Mesenchymal stem cell (in vitro differentiated cells and primary cell): ENCODE measurements around the gene RABL2B.

Experiments
- DNase-seq: peaks from one replicate; pipeline ENCODE4 v3.0.0-alpha.2; 2013
- H2AFZ ChIP-seq: one replicate; pipeline ENCODE4 v1.6.1; 2013; ENCODE audit warnings: low read depth, mild to moderate bottlenecking, control low read depth, inconsistent platforms, low read length, moderate library complexity
- H2AK5ac ChIP-seq: 2 replicates; pipeline ENCODE4 v1.6.1; 2013; ENCODE audit warnings: low read length, moderate library complexity, mild to moderate bottlenecking, inconsistent platforms; ENCODE audit not compliant: severe bottlenecking
- H2BK120ac ChIP-seq: one replicate; pipeline ENCODE4 v1.6.1; 2013; ENCODE audit warnings: low read depth, mild to moderate bottlenecking, inconsistent platforms, low read length, moderate library complexity
- H2BK12ac ChIP-seq, 2 experiments: one replicate each; pipeline ENCODE4 v1.6.1; 2013; ENCODE audit warnings: inconsistent platforms in 2 of 2, low read length in 2 of 2, mild to moderate bottlenecking in 2 of 2, moderate library complexity in 2 of 2, control low read depth in 1 of 2
- H2BK15ac ChIP-seq: one replicate; pipeline ENCODE4 v1.6.1; 2013; ENCODE audit warnings: mild to moderate bottlenecking, low read depth, inconsistent platforms; ENCODE audit not compliant: poor library complexity, severe bottlenecking
- H2BK5ac ChIP-seq: 2 replicates; pipeline ENCODE4 v1.6.1; 2013; ENCODE audit warnings: low read depth, mild to moderate bottlenecking, low read length, control low read depth, inconsistent platforms; ENCODE audit not compliant: poor library complexity, severe bottlenecking
- H3K14ac ChIP-seq, 2 experiments: one replicate each; pipeline ENCODE4 v1.6.1; 2013; ENCODE audit warnings: inconsistent platforms in 2 of 2, low read length in 2 of 2, control low read depth in 1 of 2, mild to moderate bottlenecking in 1 of 2, moderate library complexity in 1 of 2
- H3K18ac ChIP-seq, 2 experiments: one replicate each; pipeline ENCODE4 v1.6.1; 2013; ENCODE audit warnings: inconsistent platforms in 2 of 2, low read length in 2 of 2, control low read depth in 1 of 2, low read depth in 1 of 2, mild to moderate bottlenecking in 1 of 2
- H3K23ac ChIP-seq, 2 experiments: one replicate each; pipeline ENCODE4 v1.6.1; 2013; ENCODE audit warnings: inconsistent platforms in 2 of 2, low read length in 2 of 2, mild to moderate bottlenecking in 2 of 2, moderate library complexity in 2 of 2, control low read depth in 1 of 2
- H3K27ac ChIP-seq: 2 replicates; pipeline ENCODE4 v1.5.1; 2013; ENCODE audit warnings: mild to moderate bottlenecking, moderate library complexity, low read length, control low read depth, inconsistent platforms; ENCODE audit not compliant: poor library complexity, severe bottlenecking
- H3K27me3 ChIP-seq, 2 experiments: 2 replicates each; pipeline versions ENCODE4 v1.6.1 to v1.7.0; 2013; ENCODE audit warnings: low read length in 2 of 2, mild to moderate bottlenecking in 2 of 2, moderate library complexity in 2 of 2, control low read depth in 1 of 2, inconsistent platforms in 1 of 2; ENCODE audit not compliant: control insufficient read depth in 1 of 2, insufficient read depth in 1 of 2
- H3K36me3 ChIP-seq, 2 experiments: 2 replicates each; pipeline versions ENCODE4 v1.6.1 to v1.7.0; 2013; ENCODE audit warnings: low read length in 2 of 2, control low read depth in 1 of 2, inconsistent platforms in 1 of 2, low read depth in 1 of 2, mild to moderate bottlenecking in 1 of 2; ENCODE audit not compliant: insufficient read depth in 2 of 2, control insufficient read depth in 1 of 2
- H3K4ac ChIP-seq, 2 experiments: one replicate each; pipeline ENCODE4 v1.6.1; 2013; ENCODE audit warnings: inconsistent platforms in 2 of 2, low read length in 2 of 2, mild to moderate bottlenecking in 2 of 2, moderate library complexity in 2 of 2, control low read depth in 1 of 2, low read depth in 1 of 2
- H3K4me1 ChIP-seq: 2 replicates; pipeline ENCODE4 v1.6.1; 2013; ENCODE audit warnings: low read depth, low read length, control low read depth; ENCODE audit not compliant: control insufficient read depth, insufficient read depth
- H3K4me2 ChIP-seq: 2 replicates; pipeline ENCODE4 v1.6.1; 2013; ENCODE audit warnings: low read length, mild to moderate bottlenecking, inconsistent platforms; ENCODE audit not compliant: poor library complexity, severe bottlenecking
- H3K4me3 ChIP-seq, 2 experiments: 2 replicates each; pipeline versions ENCODE4 v1.5.1 to v1.7.0; 2013; ENCODE audit warnings: low read length in 2 of 2, mild to moderate bottlenecking in 2 of 2, control low read depth in 1 of 2, low read depth in 1 of 2; ENCODE audit not compliant: insufficient read depth in 1 of 2
- H3K79me1 ChIP-seq: replicated peaks from 2 replicates; pipeline ENCODE4 v1.6.1; 2013; ENCODE audit warnings: mild to moderate bottlenecking, control low read depth, low read length, inconsistent platforms; ENCODE audit not compliant: poor library complexity, severe bottlenecking
- H3K9ac ChIP-seq: 2 replicates; pipeline ENCODE4 v1.7.0; 2013; ENCODE audit warnings: mild to moderate bottlenecking, low read length, moderate library complexity
- H3K9me3 ChIP-seq: 2 replicates; pipeline ENCODE4 v1.7.0; 2013; ENCODE audit warnings: mild to moderate bottlenecking, low read length; ENCODE audit not compliant: control insufficient read depth
- H4K8ac ChIP-seq: one replicate; pipeline ENCODE4 v1.6.1; 2013; ENCODE audit warnings: inconsistent platforms, mild to moderate bottlenecking, low read length, moderate library complexity
- H4K91ac ChIP-seq: one replicate; pipeline ENCODE4 v1.6.1; 2013; ENCODE audit warnings: mild to moderate bottlenecking, low read length, inconsistent platforms
- WGBS: methylation state at CpG from one replicate; pipeline ENCODE4 v1.1.7; 2013; ENCODE audit warnings: mixed read lengths; 5-methylcytosine and 5-hydroxymethylcytosine counted together

The RABL2B gene

DNA sequence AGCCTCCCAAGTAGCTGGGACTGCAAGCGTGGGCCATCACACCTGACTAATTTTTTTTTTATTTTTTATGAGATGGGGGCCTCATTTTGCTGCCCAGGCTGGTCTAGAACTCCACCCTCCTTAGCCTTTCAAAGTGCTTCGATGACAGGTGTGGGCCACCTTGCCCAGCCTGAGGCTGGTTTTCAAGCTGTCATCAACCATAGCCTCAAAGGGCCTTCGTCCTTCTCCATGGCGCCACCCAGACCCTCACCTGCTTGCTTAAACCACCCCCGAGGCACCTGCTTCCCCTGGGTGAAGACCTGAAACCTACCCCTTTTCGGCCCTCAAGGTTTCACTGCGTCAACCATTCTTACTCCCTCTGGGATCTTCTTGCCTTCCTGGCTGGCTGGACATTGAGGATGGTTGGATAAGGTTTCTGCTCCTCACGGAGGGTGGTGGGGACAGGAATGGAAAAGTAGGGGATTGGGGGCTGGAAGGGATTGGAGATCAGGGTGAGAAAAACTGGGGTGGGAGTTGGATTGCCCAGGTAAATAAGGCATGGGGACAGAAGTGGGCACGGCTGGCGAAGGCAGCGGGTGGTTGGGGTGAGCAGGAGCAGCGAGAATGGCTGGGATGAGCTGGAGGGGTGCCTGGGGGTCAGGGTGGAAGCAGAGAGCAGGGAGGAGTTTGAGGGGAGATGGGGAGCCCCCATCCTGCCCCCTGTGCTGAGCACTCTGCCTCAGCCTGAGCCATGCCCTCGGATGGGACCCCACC, 48.3 kb downstream of the RABL2B start:
- no peak overlapping the region for H4K8ac ChIP-seq
- no peak overlapping the region for H2BK5ac ChIP-seq
- H3K4me2 ChIP-seq = no peak overlapping the region
- H4K91ac ChIP-seq = peak overlapping the region; percentile 11
- no peak for DNase-seq
- no peak overlapping the region for H2AK5ac ChIP-seq
- H3K23ac ChIP-seq = no peak overlapping the region
- no peak overlapping the region for H3K18ac ChIP-seq
- H2BK120ac ChIP-seq = no peak overlapping the region
- H3K9me3 ChIP-seq = no peaks in the 10 kb centered on the region
- H3K79me1 ChIP-seq = no peaks in the 10 kb centered on the region
- no peak overlapping the region for H2BK15ac ChIP-seq
- 88% methylated on average over 11 of the region's 13 CpGs for WGBS
- peaks cover 47 to 65% of the 10 kb centered on the region in 2 experiments for H3K27me3 ChIP-seq
- no peak overlapping the region for H2AFZ ChIP-seq
- H3K36me3 ChIP-seq = no peaks in the 10 kb centered on the region
- H3K4me3 ChIP-seq = no peak overlapping the region
- peaks cover 12% of the 10 kb centered on the region for H3K4me1 ChIP-seq
- no peak overlapping the region for H3K14ac ChIP-seq
- no peak overlapping the region for H2BK12ac ChIP-seq
- H3K27ac ChIP-seq = no peak overlapping the region
- no peak overlapping the region for H3K9ac ChIP-seq
- H3K4ac ChIP-seq = no peak overlapping the region

- no peak overlapping the region for H4K91ac ChIP-seq
- H2BK120ac ChIP-seq = no peak overlapping the region
- H3K9me3 ChIP-seq = no peaks in the 10 kb centered on the region
- no peak overlapping the region for H2AK5ac ChIP-seq
- no peak overlapping the region for H2BK5ac ChIP-seq
- peaks cover 13% of the 10 kb centered on the region for H3K4me1 ChIP-seq
- H3K27me3 ChIP-seq = peaks cover 49 to 65% of the 10 kb centered on the region in 2 experiments
- H3K4me3 ChIP-seq = no peak overlapping the region
- no peak overlapping the region for H2BK12ac ChIP-seq
- no peak overlapping the region for H3K27ac ChIP-seq
- WGBS = 85% methylated on average over 7 of the region's 10 CpGs
- no peak overlapping the region for H3K18ac ChIP-seq
- no peak overlapping the region for H3K9ac ChIP-seq
- H3K23ac ChIP-seq = no peak overlapping the region
- H3K14ac ChIP-seq = peak overlapping the region in 1 of 2 experiments; percentile 35
- H3K4me2 ChIP-seq = no peak overlapping the region
- H2AFZ ChIP-seq = no peak overlapping the region
- H3K4ac ChIP-seq = no peak overlapping the region
- no peaks in the 10 kb centered on the region for H3K79me1 ChIP-seq
- no peak for DNase-seq
- H3K36me3 ChIP-seq = peaks cover 0 to 4% of the 10 kb centered on the region in 2 experiments
- H4K8ac ChIP-seq = no peak overlapping the region
- no peak overlapping the region for H2BK15ac ChIP-seq
Measured at GRCh38 chr22:50734343-50734771, 49.1 kb downstream of the RABL2B start.

GRCh38 chr22:50733521-50734342, 49.7 kb downstream of the RABL2B start:
- Histone ChIP-seq H2AFZ (no peak overlapping the region), H3K23ac (no peak overlapping the region), H3K9ac (peak overlapping the region; percentile 30), H3K27ac (no peak overlapping the region), H3K27me3 (peaks cover 43 to 60% of the 10 kb centered on the region in 2 experiments), H3K36me3 (peaks cover 0 to 4% of the 10 kb centered on the region in 2 experiments), H4K91ac (no peak overlapping the region), H3K79me1 (no peaks in the 10 kb centered on the region), H3K18ac (no peak overlapping the region), H2BK12ac (no peak overlapping the region), H3K4me1 (peaks cover 9% of the 10 kb centered on the region), H4K8ac (no peak overlapping the region), H3K4me2 (no peak overlapping the region), H3K9me3 (no peaks in the 10 kb centered on the region), H2BK5ac (no peak overlapping the region), H2BK120ac (no peak overlapping the region), H2AK5ac (no peak overlapping the region), H3K4ac (no peak overlapping the region), H3K4me3 (peak overlapping the region in 1 of 2 experiments; percentile 62), H2BK15ac (no peak overlapping the region), H3K14ac (peak overlapping the region in 1 of 2 experiments; percentile 35)
- DNase-seq = peak; percentile 34
- 64% methylated on average over 22 of the region's 22 CpGs for WGBS

- WGBS = 89% methylated on average over 9 of the region's 12 CpGs
- H3K36me3 ChIP-seq = peaks cover 0 to 4% of the 10 kb centered on the region in 2 experiments
Measured at GRCh38 chr22:50732681-50733080, 50.8 kb downstream of the RABL2B start.

More at GRCh38 chr22:50732681-50733080, 50.8 kb downstream of the RABL2B start:
- H3K4me3 ChIP-seq = no peak overlapping the region
- no peak overlapping the region for H2BK120ac ChIP-seq
- no peak overlapping the region for H4K91ac ChIP-seq
- H3K18ac ChIP-seq = no peak overlapping the region
- no peak overlapping the region for H2AK5ac ChIP-seq
- no peak overlapping the region for H2AFZ ChIP-seq
- no peak overlapping the region for H2BK15ac ChIP-seq
- H3K27me3 ChIP-seq = peaks cover 32 to 49% of the 10 kb centered on the region in 2 experiments
- peaks cover 9% of the 10 kb centered on the region for H3K4me1 ChIP-seq
- no peak for DNase-seq
- no peak overlapping the region for H2BK12ac ChIP-seq
- no peak overlapping the region for H3K27ac ChIP-seq
- no peak overlapping the region for H3K14ac ChIP-seq
- no peaks in the 10 kb centered on the region for H3K79me1 ChIP-seq
- H4K8ac ChIP-seq = no peak overlapping the region
- no peak overlapping the region for H3K23ac ChIP-seq
- no peaks in the 10 kb centered on the region for H3K9me3 ChIP-seq
- H3K9ac ChIP-seq = no peak overlapping the region
- no peak overlapping the region for H3K4ac ChIP-seq
- H3K4me2 ChIP-seq = no peak overlapping the region
- H2BK5ac ChIP-seq = no peak overlapping the region
